ENCODE measurements around the gene HOXD13. TPM values are rescaled to one million over a fixed set of nuclear protein-coding genes. Genes with fewer than 3 reads are reported as not detected.

HOXD13 gene
- total RNA-seq, 2 donors from 2014 or later: not detected

- H3K9me3 ChIP-seq (ENCODE audit: control insufficient read depth, low read length, poor library complexity, severe bottlenecking): no peaks in the 10 kb centered on the region
- H3K27ac Mint-ChIP-seq: peak overlapping the region; percentile 82
- H3K36me3 Mint-ChIP-seq (ENCODE audit: low read depth): peaks cover 7% of the 10 kb centered on the region
- ATAC-seq (no peak), DNase-seq (no peak)
- peak overlapping the region; percentile 34 for H3K4me3 Mint-ChIP-seq
- peaks cover 76% of the 10 kb centered on the region for H3K27me3 Mint-ChIP-seq
- peaks cover 5% of the 10 kb centered on the region for H3K4me1 Mint-ChIP-seq
These were observed 28.1 kb downstream of the HOXD13 start for GRCh38 chr2:176120364-176121189.

GRCh38 chr2:176121190-176122051 is 28.9 kb downstream of the HOXD13 start:
- no peaks in the 10 kb centered on the region for H3K9me3 ChIP-seq (ENCODE audit: control insufficient read depth, low read length, poor library complexity, severe bottlenecking)
- Mint-ChIP-seq H3K27me3 (peaks cover 81% of the 10 kb centered on the region), H3K27ac (peak overlapping the region; percentile 82), H3K4me1 (peaks cover 6% of the 10 kb centered on the region), H3K4me3 (no peak overlapping the region), H3K36me3 (ENCODE audit: low read depth) (peaks cover 7% of the 10 kb centered on the region)
- no peak for DNase-seq
- no peak for ATAC-seq

GRCh38 chr2:176122052-176122682 is 29.6 kb downstream of the HOXD13 start:
- H3K27ac Mint-ChIP-seq: no peak overlapping the region
- H3K4me3 Mint-ChIP-seq: peak overlapping the region; percentile 55
- peaks cover 81% of the 10 kb centered on the region for H3K27me3 Mint-ChIP-seq
- no peak for DNase-seq
- H3K4me1 Mint-ChIP-seq: peaks cover 6% of the 10 kb centered on the region
- peaks cover 7% of the 10 kb centered on the region for H3K36me3 Mint-ChIP-seq (ENCODE audit: low read depth)
- no peaks in the 10 kb centered on the region for H3K9me3 ChIP-seq (ENCODE audit: control insufficient read depth, low read length, poor library complexity, severe bottlenecking)
- no peak for ATAC-seq

- H3K27me3 Mint-ChIP-seq: peaks cover 81% of the 10 kb centered on the region
- no peaks in the 10 kb centered on the region for H3K9me3 ChIP-seq (ENCODE audit: control insufficient read depth, low read length, poor library complexity, severe bottlenecking)
- peaks cover 7% of the 10 kb centered on the region for H3K36me3 Mint-ChIP-seq (ENCODE audit: low read depth)
- DNase-seq (no peak), ATAC-seq (no peak)
- peak within 1 kb of the TSS; percentile 55 for H3K4me3 Mint-ChIP-seq
- H3K4me1 Mint-ChIP-seq: peaks cover 6% of the 10 kb centered on the region
- peak within 1 kb of the TSS; percentile 82 for H3K27ac Mint-ChIP-seq
These were observed 30.3 kb downstream of the HOXD13 start, which contains the start of gene HOXD9 for GRCh38 chr2:176122683-176123410. TSS of gene HOXD9 (plus strand) at chr2:176122719. CDS start at chr2:176122769, 50 bp downstream.

GRCh38 chr2:176123411-176124109 is 31.0 kb downstream of the HOXD13 start:
- peak overlapping the region; percentile 65 for H3K4me3 Mint-ChIP-seq
- peaks cover 7% of the 10 kb centered on the region for H3K36me3 Mint-ChIP-seq (ENCODE audit: low read depth)
- DNase-seq (no peak), ATAC-seq (no peak)
- peaks cover 6% of the 10 kb centered on the region for H3K4me1 Mint-ChIP-seq
- H3K9me3 ChIP-seq (ENCODE audit: control insufficient read depth, low read length, poor library complexity, severe bottlenecking): no peaks in the 10 kb centered on the region
- peak overlapping the region; percentile 72 for H3K27ac Mint-ChIP-seq
- peaks cover 80% of the 10 kb centered on the region for H3K27me3 Mint-ChIP-seq

- H3K4me3 Mint-ChIP-seq: peak overlapping the region; percentile 65
- ATAC-seq (no peak), DNase-seq (no peak)
- no peaks in the 10 kb centered on the region for H3K9me3 ChIP-seq (ENCODE audit: control insufficient read depth, low read length, poor library complexity, severe bottlenecking)
- H3K27ac Mint-ChIP-seq: peak overlapping the region; percentile 72
- H3K4me1 Mint-ChIP-seq: peaks cover 7% of the 10 kb centered on the region
- H3K27me3 Mint-ChIP-seq: peaks cover 81% of the 10 kb centered on the region
- peaks cover 9% of the 10 kb centered on the region for H3K36me3 Mint-ChIP-seq (ENCODE audit: low read depth)
These were observed 31.8 kb downstream of the HOXD13 start for GRCh38 chr2:176124110-176124946.

- H3K4me1 Mint-ChIP-seq: peaks cover 7% of the 10 kb centered on the region
- H3K9me3 ChIP-seq (ENCODE audit: control insufficient read depth, low read length, poor library complexity, severe bottlenecking): no peaks in the 10 kb centered on the region
- DNase-seq (no peak), ATAC-seq (no peak)
- no peak overlapping the region for H3K4me3 Mint-ChIP-seq
- H3K36me3 Mint-ChIP-seq (ENCODE audit: low read depth): peaks cover 7% of the 10 kb centered on the region
- peak overlapping the region; percentile 72 for H3K27ac Mint-ChIP-seq
- H3K27me3 Mint-ChIP-seq: peaks cover 73% of the 10 kb centered on the region
These were observed 32.6 kb downstream of the HOXD13 start for GRCh38 chr2:176124947-176125771.

- H3K4me3 Mint-ChIP-seq: no peak overlapping the region
- peaks cover 7% of the 10 kb centered on the region for H3K36me3 Mint-ChIP-seq (ENCODE audit: low read depth)
- ATAC-seq (no peak), DNase-seq (no peak)
- H3K27ac Mint-ChIP-seq: no peak overlapping the region
- no peaks in the 10 kb centered on the region for H3K9me3 ChIP-seq (ENCODE audit: control insufficient read depth, low read length, poor library complexity, severe bottlenecking)
- H3K4me1 Mint-ChIP-seq: peaks cover 7% of the 10 kb centered on the region
- peaks cover 69% of the 10 kb centered on the region for H3K27me3 Mint-ChIP-seq
These were observed 33.2 kb downstream of the HOXD13 start for GRCh38 chr2:176125772-176126054.

GRCh38 chr2:176126929-176127773 is 34.6 kb downstream of the HOXD13 start:
- no peaks in the 10 kb centered on the region for H3K9me3 ChIP-seq (ENCODE audit: control insufficient read depth, low read length, poor library complexity, severe bottlenecking)
- DNase-seq (peak; percentile 47 to 61 (median 50)), ATAC-seq (peak; percentile 40)
- Mint-ChIP-seq H3K36me3 (ENCODE audit: low read depth) (peaks cover 7% of the 10 kb centered on the region), H3K4me1 (peaks cover 12% of the 10 kb centered on the region), H3K27me3 (peaks cover 69% of the 10 kb centered on the region), H3K4me3 (no peak overlapping the region), H3K27ac (peak overlapping the region; percentile 77)

GRCh38 chr2:176127774-176128072 is 35.2 kb downstream of the HOXD13 start:
- Mint-ChIP-seq H3K4me1 (peaks cover 16% of the 10 kb centered on the region), H3K4me3 (peak overlapping the region; percentile 65), H3K27ac (peak overlapping the region; percentile 77), H3K27me3 (peaks cover 74% of the 10 kb centered on the region), H3K36me3 (ENCODE audit: low read depth) (peaks cover 7% of the 10 kb centered on the region)
- ATAC-seq: no peak
- no peaks in the 10 kb centered on the region for H3K9me3 ChIP-seq (ENCODE audit: control insufficient read depth, low read length, poor library complexity, severe bottlenecking)
- no peak for DNase-seq

All from T-helper 17 cell (primary cell).